H1 (cell line): Measurements from ENCODE around the gene RNPS1. TPM values are rescaled to one million over a fixed set of nuclear protein-coding genes. Genes with fewer than 3 reads are reported as not detected.

Experiments
- SIRT6 ChIP-seq: IDR thresholded peaks from one replicate; pipeline ENCODE4 v1.7.1; 2012; ENCODE audit warnings: low read length, inconsistent platforms
- polyA plus RNA-seq, 7 experiments: library from polyadenylated mRNA; depleted of rRNA in 3 of 7; stranded (reverse) in 5 of 7; unstranded in 2 of 7; fragments of >200 nt in 5 of 7; fragments of 200-250 nt in 2 of 7; gene quantifications; 1 replicate in 5 of 7; 2 replicates in 1 of 7; 4 replicates in 1 of 7; pipeline versions ENCODE4 v1.2.1 to v1.2.3, GENCODE V29; 2011 to 2013; ENCODE audit warnings: missing spikeins in 2 of 7, mixed read lengths in 2 of 7
- total RNA-seq: library from RNA; stranded (reverse); fragmentation: NEBNext Ultra II Directional; extraction: Animal tissue kit (Norgen Biotek cat#: 25700); gene quantifications from 2 replicates; pipeline ENCODE4 v1.2.1, GENCODE V29; 2021

Gene RNPS1
- total and polyA plus RNA-seq, 2 of the 8 experiments (the other 6 are each of a cell fraction or from before 2014, with no cell fraction given) = 330 to 350 TPM

- no peak for TF ChIP-seq SIRT6
Measured at GRCh38 chr16:2270588-2271470, 2.9 kb upstream of the RNPS1 start (continued).
